ENCODE measurements around the gene FAM81A.

DNA sequence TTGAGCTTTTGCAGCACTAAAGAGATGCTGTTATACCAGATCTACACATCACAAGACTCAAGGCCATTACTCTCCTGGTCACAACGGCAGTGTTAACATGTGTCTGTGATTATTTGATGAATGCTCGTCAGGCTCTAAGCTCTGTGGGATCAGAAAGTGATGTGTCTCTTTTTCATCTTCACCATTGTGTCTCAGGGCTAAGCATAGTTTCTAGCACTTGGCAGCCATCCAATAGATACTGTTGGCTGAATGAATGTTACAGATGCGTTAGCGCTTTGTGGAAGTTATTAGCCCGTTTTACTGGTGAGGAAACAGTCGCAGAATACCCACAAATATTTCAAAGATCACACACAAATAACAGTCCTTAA is 1.2 kb upstream of the FAM81A start:
- no peak for TF ChIP-seq CTCF (conservative IDR thresholded peaks at IDR 0.05 in 1 of 2, IDR thresholded peaks at IDR 0.05 in 1 of 2; ENCODE audit: low read depth in 1 of 2, low read length in 2 of 2)
- no peak for TF ChIP-seq EZH2 (IDR thresholded peaks at IDR 0.05; ENCODE audit: low read length, missing control alignments)
